Thymus (tissue), 11 donors: Measurements from ENCODE around the gene RCOR1. TPM values are rescaled to one million over a fixed set of nuclear protein-coding genes. Genes with fewer than 3 reads are reported as not detected.
"Not testable (repeated sequence)": the region's sequence is repeated elsewhere in the genome, so short reads cannot be mapped to it uniquely, and the experiment has no call there.

Experiments used
- DNase-seq, 9 donors: peaks; one replicate each; pipeline ENCODE4 v3.0.0-alpha.2; 2013; ENCODE audit warnings: low spot score in 9 of 9, low read depth in 6 of 9, missing footprints in 1 of 9
- H3K27ac ChIP-seq, 2 donors: one replicate each; pipeline ENCODE4 v1.5.1; 2013; ENCODE audit warnings: control low read depth in 1 of 2, low read depth in 1 of 2, low read length in 1 of 2, mild to moderate bottlenecking in 1 of 2, moderate library complexity in 1 of 2
- H3K27me3 ChIP-seq, 2 donors: one replicate each; pipeline ENCODE4 v1.5.1; 2013; ENCODE audit warnings: low read length in 1 of 2; ENCODE audit not compliant: control insufficient read depth in 2 of 2, insufficient read depth in 1 of 2
- H3K36me3 ChIP-seq, 2 donors: one replicate each; pipeline ENCODE4 v1.5.1; 2013; ENCODE audit warnings: low read length in 1 of 2, mild to moderate bottlenecking in 1 of 2, moderate library complexity in 1 of 2; ENCODE audit not compliant: control insufficient read depth in 2 of 2, insufficient read depth in 2 of 2
- H3K4me1 ChIP-seq, 2 donors: one replicate each; pipeline ENCODE4 v1.5.1; 2013; ENCODE audit warnings: low read length in 2 of 2; ENCODE audit not compliant: control insufficient read depth in 2 of 2, insufficient read depth in 2 of 2
- H3K4me3 ChIP-seq, 2 donors: one replicate each; pipeline ENCODE4 v1.5.1; 2013; ENCODE audit warnings: low read length in 2 of 2, control low read depth in 1 of 2, mild to moderate bottlenecking in 1 of 2
- H3K9me3 ChIP-seq, 2 donors: one replicate each; pipeline ENCODE4 v1.5.1; 2013; ENCODE audit warnings: low read length in 1 of 2, mild to moderate bottlenecking in 1 of 2; ENCODE audit not compliant: control insufficient read depth in 2 of 2, insufficient read depth in 1 of 2
- WGBS: extraction: QIAGEN DNeasy Blood & Tissue Kit; methylation state at CpG from one replicate; pipeline ENCODE4 v1.1.7; 2013; 5-methylcytosine and 5-hydroxymethylcytosine counted together
- polyA plus RNA-seq: library from polyadenylated mRNA; stranded (reverse); fragments of 200-250 nt; gene quantifications from one replicate; pipeline ENCODE4 v1.2.3, GENCODE V29; 2013
- total RNA-seq: library from RNA; stranded (reverse); fragments of 120-200 nt; gene quantifications from one replicate; pipeline ENCODE4 v1.2.4, GENCODE V29; 2013
- donor health status: healthy.

RCOR1 gene
- total and polyA plus RNA-seq, 2 donors: 9.2 to 9.7 TPM

DNA sequence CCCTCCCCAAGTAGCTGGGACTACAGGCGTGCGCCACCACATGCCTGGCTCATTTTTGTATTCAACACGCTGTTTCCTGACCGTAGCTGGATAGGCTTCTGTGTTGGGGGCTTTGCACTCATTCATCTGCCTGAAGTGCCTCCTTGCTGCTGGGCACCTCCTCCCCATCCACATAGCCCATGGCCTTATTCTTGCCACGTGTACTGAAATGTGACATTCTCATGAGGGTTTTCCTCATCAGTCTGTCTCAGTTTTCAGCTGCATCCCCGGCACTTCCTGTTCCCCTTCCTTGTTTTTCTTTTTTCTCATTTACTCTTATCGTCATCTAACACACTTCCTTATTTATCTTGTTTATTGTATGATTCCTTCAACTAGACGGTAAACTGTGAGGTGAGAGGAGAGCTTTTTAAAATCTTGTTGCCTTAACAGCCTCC is 36.6 kb downstream of the RCOR1 start:
- Histone ChIP-seq H3K4me1 (no peaks in the 10 kb centered on the region), H3K27ac (no peak overlapping the region), H3K27me3 (no peaks in the 10 kb centered on the region), H3K4me3 (no peak overlapping the region), H3K9me3 (no peaks in the 10 kb centered on the region), H3K36me3 (peaks cover 0 to 12% of the 10 kb centered on the region in 2 donors)
- 83% methylated on average over 8 of the region's 8 CpGs for WGBS
- DNase-seq: no peak

- H3K36me3 ChIP-seq: peaks cover 0 to 12% of the 10 kb centered on the region in 2 donors
- 91% methylated on average over 3 of the region's 3 CpGs for WGBS
- H3K9me3 ChIP-seq: no peaks in the 10 kb centered on the region
- no peaks in the 10 kb centered on the region for H3K27me3 ChIP-seq
- DNase-seq: no peak
- no peak overlapping the region for H3K27ac ChIP-seq
- no peak overlapping the region for H3K4me3 ChIP-seq
- H3K4me1 ChIP-seq: no peaks in the 10 kb centered on the region
These were observed 37.4 kb downstream of the RCOR1 start for GRCh38 chr14:102629808-102630350.

DNA sequence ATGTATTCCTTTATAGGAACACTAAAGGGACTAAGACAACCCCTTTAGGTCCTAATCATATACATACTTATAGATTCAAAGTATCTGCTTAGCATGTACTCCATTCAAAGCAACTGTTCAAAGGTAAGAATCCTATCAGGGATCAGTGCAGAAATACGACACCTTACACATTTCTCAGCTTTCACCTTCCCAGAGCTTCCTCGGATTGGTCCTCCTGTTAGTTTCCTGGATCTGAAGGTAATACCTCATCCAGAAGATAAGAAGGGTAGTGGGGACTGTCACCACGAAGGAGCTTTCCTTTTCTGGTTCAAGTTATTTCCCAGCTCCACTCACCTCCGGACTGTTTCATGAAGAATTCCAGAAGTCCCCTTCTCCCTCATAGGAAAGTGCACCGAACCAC is 38.0 kb downstream of the RCOR1 start:
- DNase-seq: no peak
- Histone ChIP-seq H3K4me3 (no peak overlapping the region), H3K4me1 (no peaks in the 10 kb centered on the region), H3K27ac (no peak overlapping the region), H3K9me3 (no peaks in the 10 kb centered on the region), H3K27me3 (no peaks in the 10 kb centered on the region), H3K36me3 (peaks cover 0 to 12% of the 10 kb centered on the region in 2 donors)
- 97% methylated on average over 5 of the region's 5 CpGs for WGBS

GRCh38 chr14:102630881-102631280 is 38.4 kb downstream of the RCOR1 start:
- peaks cover 0 to 12% of the 10 kb centered on the region in 2 donors for H3K36me3 ChIP-seq
- WGBS: 94% methylated on average over 8 of the region's 8 CpGs
- no peak overlapping the region for H3K4me3 ChIP-seq
- no peaks in the 10 kb centered on the region for H3K9me3 ChIP-seq
- no peaks in the 10 kb centered on the region for H3K4me1 ChIP-seq
- no peaks in the 10 kb centered on the region for H3K27me3 ChIP-seq
- no peak for DNase-seq
- H3K27ac ChIP-seq: no peak overlapping the region

DNA sequence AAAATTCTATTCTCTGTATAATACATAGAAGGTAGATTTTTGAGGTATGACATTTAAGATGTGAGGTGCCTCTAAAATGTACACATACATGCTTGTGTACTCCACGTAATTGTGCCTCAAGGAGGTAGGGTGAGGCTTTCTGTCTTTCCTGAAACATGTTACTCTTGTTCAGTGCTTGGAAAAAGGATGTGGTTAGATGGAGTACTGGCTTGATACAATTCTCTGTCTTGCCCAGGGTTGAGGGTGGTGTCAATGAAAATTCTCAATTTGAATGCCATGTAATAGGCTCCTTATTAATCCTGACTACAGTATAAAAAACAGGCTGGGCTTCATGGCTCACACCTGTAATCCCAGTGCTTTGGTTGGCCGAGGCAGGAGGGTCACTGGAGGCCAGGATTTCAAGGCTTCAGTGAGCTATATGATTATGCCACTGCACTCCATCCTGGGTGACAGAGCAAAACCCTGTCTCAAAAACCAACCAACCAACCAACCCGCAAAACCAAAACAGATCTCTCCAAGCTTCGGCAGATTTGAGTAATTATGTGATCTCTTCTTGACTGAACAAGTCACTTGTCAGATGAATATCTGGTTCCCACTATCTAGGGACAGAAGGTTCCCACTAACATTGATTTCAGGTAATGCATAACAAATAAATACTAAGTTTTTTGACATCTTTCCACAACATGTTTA is 41.6 kb downstream of the RCOR1 start:
- H3K4me1 ChIP-seq: no peaks in the 10 kb centered on the region
- no peaks in the 10 kb centered on the region for H3K9me3 ChIP-seq
- WGBS: 82% methylated on average over 4 of the region's 4 CpGs
- H3K27me3 ChIP-seq: no peaks in the 10 kb centered on the region
- no peak for DNase-seq
- H3K36me3 ChIP-seq: peaks cover 0 to 12% of the 10 kb centered on the region in 2 donors
- H3K27ac ChIP-seq: no peak overlapping the region
- no peak overlapping the region for H3K4me3 ChIP-seq

DNA sequence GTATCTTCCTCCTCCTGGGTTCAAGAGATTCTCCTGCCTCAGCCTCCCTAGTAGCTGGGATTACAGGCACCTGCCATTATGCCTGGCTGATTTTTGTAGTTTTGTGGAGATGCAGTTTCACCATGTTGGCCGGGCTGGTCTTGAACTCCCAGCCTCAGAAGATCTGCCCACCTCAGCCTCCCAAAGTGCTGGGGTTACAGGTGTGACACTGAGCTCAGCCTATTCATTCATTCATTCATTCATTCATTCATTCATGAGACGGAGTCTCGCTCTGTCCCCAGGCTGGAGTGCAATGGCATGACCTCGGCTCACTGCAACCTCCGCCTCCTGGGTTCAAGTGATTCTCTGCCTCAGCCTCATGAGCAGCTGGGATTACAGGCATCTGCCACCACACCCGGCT is 47.2 kb downstream of the RCOR1 start:
- H3K36me3 ChIP-seq, H3K27ac ChIP-seq, DNase-seq, H3K9me3 ChIP-seq, H3K4me3 ChIP-seq, H3K4me1 ChIP-seq, H3K27me3 ChIP-seq: not testable (repeated sequence)
- 97% methylated on average over 6 of the region's 6 CpGs for WGBS

- Histone ChIP-seq H3K4me1 (peaks cover 4 to 5% of the 10 kb centered on the region in 2 donors), H3K9me3 (no peaks in the 10 kb centered on the region), H3K27me3 (no peaks in the 10 kb centered on the region), H3K36me3 (peaks cover 0 to 3% of the 10 kb centered on the region in 2 donors), H3K27ac (peak overlapping the region in 1 of 2 donors; percentile 18), H3K4me3 (no peak overlapping the region)
- no peak for DNase-seq
- 91% methylated on average over 3 of the region's 3 CpGs for WGBS
These were observed 52.1 kb downstream of the RCOR1 start for GRCh38 chr14:102644523-102644922.

DNA sequence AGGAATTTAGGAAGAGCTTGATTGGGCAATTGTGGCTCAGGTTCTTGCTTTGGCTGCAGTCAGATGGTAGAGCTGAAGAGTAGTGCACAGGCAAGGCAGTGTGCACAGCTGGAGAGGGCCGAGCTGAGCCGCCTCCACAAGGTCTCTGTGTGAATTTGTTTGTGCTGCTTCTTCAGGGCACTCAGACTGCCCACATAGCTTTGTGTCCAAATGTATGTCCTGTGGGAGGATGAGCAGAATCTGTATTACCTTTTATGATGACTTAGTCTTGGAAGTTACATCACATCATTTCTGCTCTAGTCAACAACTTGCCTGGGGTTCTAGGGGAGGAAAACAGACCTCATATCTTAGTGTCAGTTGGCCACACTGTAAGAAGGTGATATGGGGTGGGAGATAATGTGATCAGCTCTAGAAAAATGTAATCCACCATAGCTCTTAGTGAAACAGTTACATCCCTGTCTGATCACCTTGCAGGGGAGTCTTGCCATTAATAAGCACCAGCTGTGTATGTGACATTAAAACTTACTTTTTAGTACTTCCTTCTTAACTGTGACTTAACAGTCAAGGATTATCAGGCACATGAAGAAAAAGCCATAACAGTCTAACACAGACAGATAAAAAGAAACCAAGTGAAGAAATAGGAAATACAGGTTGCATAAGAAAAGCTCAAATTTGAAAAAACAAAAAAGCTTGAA is 53.4 kb downstream of the RCOR1 start:
- DNase-seq: no peak
- Histone ChIP-seq H3K27ac (no peak overlapping the region), H3K4me1 (peaks cover 4 to 5% of the 10 kb centered on the region in 2 donors), H3K27me3 (no peaks in the 10 kb centered on the region), H3K36me3 (no peaks in the 10 kb centered on the region), H3K4me3 (no peak overlapping the region), H3K9me3 (no peaks in the 10 kb centered on the region)
- 94% methylated on average over 2 of the region's 2 CpGs for WGBS

DNA sequence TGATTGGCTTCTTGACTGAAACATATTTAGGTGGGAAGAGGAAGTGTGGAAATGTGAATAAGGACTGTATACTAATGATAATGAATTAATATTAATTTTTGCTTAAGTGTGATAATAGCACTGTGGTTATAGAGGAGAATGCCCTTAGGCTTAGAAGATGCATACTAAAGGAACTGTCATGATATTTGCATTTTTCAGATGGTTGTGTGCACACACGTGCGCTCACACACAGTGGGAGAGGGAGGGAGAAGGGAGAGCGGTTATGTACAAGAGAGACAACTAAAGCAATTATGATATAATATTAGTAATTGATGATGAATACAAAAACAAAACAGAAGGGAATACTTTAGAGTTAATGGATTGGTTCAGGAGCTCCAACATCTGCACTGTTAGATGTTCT is 54.2 kb downstream of the RCOR1 start:
- no peaks in the 10 kb centered on the region for H3K27me3 ChIP-seq
- peaks cover 4 to 5% of the 10 kb centered on the region in 2 donors for H3K4me1 ChIP-seq
- H3K36me3 ChIP-seq: no peaks in the 10 kb centered on the region
- no peak overlapping the region for H3K4me3 ChIP-seq
- no peaks in the 10 kb centered on the region for H3K9me3 ChIP-seq
- no peak for DNase-seq
- WGBS: over 99% methylated on average over 3 of the region's 3 CpGs
- no peak overlapping the region for H3K27ac ChIP-seq
